GM19468 (cell line): ENCODE data around the gene MYO7A.

Experiments
- ATAC-seq: cut with Tn5 transposase; IDR thresholded peaks from one replicate; pipeline ENCODE4 v1.9.1; 2021; ENCODE audit warnings: mild to moderate bottlenecking, moderate library complexity, moderate number of reproducible peaks; ENCODE audit not compliant: unreplicated experiment; ENCODE audit errors: extremely low read depth

Gene MYO7A

DNA sequence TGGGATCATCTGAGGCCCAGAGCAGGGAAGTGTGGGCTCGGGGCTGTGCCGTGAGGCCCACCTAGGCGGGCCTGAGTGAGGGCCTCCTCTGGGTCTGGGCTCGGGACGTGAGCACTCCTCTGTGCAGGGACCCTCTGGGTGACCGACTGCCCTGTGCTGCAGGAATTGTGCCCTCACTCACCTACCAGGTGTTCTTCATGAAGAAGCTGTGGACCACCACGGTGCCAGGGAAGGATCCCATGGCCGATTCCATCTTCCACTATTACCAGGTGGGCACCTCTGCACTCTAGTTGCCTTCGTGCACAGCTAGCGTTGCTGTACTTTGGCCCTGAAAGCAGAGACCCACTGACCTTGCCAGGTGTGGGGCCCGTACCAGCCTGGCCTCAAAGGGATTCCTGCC lies 80.5 kb downstream of the MYO7A start:
- ATAC-seq = no peak

- no peak for ATAC-seq
Measured at GRCh38 chr11:77209663-77210062, 81.6 kb downstream of the MYO7A start.

DNA sequence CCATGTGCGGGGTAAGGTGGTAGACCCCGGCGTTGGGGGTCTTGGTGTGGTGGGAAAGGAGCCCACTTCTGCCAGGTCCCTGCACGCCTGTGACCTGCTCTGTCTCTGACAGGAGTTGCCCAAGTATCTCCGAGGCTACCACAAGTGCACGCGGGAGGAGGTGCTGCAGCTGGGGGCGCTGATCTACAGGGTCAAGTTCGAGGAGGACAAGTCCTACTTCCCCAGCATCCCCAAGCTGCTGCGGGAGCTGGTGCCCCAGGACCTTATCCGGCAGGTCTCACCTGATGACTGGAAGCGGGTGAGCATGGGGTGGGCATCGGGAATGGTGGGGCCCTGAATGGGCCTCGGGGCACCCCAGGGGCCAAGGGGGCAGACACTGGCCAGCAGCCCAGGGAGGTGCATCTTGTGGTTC lies 83.0 kb downstream of the MYO7A start:
- no peak for ATAC-seq

GRCh38 chr11:77211594-77212251 lies 83.7 kb downstream of the MYO7A start:
- no peak for ATAC-seq

- ATAC-seq = no peak
Measured at GRCh38 chr11:77212314-77213007, 84.4 kb downstream of the MYO7A start.

DNA sequence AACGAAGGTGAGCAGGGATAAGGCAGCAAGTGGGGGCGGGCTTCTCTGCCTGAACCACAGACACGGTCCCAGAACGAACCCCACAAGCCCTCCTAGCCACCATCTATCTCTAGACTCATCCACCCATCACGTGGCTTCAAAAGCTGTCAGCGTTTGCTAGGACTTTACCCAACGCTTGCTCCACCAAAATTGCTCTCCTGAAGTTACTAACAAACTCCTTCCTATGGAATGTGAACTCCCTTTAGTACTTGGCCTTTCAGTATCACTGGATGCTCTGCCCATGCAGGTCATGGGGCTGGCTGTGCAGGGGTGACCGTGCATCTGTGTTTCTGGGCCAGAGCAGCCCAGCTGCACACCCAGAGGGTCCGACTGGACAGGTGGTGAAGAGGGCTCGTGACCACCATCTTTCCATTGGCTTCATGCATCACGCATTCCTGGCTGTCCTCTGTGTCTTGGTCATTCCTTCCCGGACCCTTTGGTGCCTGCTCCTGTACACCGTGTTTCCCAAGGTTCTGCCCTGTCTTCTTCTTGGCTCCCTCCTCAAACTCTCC lies 85.1 kb downstream of the MYO7A start:
- ATAC-seq = no peak

DNA sequence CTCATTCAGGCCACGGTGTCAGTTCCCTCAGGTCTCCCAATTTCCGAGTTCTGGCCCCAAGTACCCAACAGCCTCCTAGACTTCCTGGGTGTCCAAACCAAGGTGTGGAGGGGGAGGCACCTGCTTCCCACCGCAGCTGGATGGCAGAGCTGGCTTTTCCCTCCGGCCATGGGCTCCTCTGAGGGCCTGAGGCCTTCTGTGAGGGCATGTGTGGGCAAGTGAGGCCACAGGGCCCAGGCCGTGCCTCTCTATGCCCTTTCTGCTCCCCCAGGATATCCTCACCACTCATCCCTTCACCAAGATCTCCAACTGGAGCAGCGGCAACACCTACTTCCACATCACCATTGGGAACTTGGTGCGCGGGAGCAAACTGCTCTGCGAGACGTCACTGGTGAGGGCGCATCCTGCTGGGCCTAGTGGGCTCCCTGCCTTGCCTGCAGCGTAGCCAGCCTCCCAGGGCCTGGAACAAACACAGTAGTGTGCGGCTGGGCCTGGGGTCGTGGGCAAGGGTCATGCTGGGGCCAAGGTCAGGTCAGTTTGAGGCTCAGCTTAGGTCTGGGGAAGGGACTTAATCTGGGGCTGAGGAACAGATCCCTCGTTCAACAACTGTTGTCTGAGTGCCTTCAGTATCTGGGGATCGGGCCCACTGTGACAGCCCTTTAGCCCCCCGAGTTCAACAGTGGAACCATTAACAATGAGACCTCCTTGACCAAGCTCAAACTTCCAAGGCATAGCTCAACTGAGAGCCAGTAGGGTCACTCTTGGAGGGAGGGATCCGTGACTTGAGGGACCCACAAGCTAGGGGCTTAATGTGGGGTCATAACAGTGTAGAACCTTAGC lies 85.8 kb downstream of the MYO7A start:
- ATAC-seq = no peak

DNA sequence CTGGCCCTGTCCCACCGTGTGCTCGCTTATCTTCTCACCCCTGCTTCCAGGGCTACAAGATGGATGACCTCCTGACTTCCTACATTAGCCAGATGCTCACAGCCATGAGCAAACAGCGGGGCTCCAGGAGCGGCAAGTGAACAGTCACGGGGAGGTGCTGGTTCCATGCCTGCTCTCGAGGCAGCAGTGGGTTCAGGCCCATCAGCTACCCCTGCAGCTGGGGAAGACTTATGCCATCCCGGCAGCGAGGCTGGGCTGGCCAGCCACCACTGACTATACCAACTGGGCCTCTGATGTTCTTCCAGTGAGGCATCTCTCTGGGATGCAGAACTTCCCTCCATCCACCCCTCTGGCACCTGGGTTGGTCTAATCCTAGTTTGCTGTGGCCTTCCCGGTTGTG lies 86.5 kb downstream of the MYO7A start:
- ATAC-seq = no peak

DNA sequence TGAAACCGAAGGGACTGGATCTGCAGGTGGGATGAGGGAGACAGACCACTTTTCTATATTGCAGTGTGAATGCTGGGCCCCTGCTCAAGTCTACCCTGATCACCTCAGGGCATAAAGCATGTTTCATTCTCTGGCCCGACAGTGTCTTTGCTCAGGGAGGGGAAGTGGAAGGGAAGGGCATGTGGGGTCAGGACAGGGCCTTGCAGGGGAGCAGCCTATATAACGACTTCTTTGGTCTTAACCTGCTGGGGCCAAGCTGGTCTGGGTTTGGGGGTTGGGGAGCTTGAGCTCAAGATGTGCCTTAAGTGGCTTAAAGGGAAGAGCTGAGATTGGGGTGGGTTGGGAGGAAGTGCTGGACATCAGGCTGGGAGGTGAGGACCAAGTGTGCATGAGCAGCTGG lies 87.1 kb downstream of the MYO7A start:
- ATAC-seq = no peak

DNA sequence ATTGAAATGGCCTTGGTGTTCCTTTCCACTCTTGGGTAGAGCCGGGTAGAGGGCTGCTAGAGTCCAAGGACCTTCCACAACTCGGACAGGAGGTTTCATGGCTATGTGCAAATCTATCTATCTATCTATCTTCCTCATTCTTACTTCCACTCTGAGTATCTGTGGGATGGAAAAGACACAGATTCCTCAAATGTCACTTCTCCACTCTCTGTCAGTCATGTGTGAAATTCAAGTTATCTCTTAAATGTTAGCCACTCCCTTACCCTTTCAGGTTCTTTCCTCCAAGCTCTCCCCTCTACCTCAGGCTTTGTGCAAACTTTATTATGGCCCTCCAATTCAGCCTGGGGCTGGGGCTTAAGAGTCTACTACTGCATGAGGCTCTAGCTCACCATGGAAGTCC lies 89.1 kb downstream of the MYO7A start:
- ATAC-seq = no peak

DNA sequence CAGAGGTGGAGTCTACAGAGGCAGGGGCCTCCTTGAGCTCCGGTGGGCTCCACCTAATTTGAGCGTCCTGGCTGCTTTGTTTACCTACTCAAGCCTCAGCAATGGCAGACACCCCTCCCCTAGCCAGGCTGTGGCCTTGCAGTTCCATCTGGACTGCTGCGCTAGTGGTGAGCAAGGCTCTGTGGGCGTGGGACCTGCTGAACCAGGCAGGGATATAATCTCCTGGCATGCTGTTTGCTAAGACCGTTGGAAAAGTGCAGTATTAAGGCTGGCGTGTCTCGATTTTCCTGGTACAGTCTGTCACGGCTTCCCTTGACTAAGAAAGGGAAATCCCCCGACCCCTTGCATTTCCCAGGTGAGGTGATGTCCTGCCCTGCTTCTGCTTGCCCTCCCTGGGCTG lies 95.8 kb downstream of the MYO7A start:
- ATAC-seq = no peak

GRCh38 chr11:77230878-77231605 lies 103.0 kb downstream of the MYO7A start:
- no peak for ATAC-seq

GRCh38 chr11:77231800-77232199 lies 103.8 kb downstream of the MYO7A start:
- ATAC-seq = no peak

- ATAC-seq = no peak
Measured at GRCh38 chr11:77232242-77232641, 104.2 kb downstream of the MYO7A start.

GRCh38 chr11:77233011-77233410 lies 105.0 kb downstream of the MYO7A start:
- no peak for ATAC-seq

DNA sequence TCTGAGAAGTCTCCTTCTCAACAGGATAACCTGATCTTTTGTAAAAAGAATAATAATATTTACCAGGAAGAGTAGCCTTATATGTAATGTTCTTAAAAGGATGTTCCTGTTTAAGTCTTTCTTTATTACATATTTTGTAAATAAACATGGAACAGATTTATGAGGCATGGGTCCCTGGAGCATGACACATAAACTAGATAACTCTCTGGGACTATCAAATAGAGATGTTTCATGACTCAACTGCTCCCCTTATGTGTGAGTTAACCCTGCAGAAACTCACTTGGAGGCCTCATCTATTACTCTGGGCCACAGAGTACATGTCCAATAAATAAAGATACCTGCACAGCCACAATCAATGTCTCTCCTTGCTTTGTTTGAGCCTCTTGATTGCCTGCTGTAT lies 108.9 kb downstream of the MYO7A start:
- no peak for ATAC-seq

GRCh38 chr11:77244277-77245027 lies 116.4 kb downstream of the MYO7A start:
- ATAC-seq = no peak

DNA sequence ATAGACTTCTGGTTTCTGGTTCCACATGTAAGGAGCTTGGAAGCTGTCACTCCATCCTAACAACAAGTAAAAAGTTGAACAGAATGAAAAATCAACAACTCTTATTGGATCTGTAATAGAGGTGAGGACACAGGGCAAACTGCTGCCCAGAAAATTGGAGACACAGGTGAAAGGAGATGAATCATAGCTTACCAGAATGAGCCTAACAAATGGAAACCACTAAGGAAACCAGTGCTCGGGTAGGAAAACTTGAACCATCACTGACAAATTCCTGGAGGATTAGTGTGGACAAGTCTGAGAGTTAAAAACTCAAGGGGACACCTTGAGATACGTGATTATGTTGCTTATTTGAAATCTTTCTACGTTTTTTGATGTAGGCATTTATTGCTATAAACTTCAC lies 121.4 kb downstream of the MYO7A start:
- ATAC-seq = no peak

DNA sequence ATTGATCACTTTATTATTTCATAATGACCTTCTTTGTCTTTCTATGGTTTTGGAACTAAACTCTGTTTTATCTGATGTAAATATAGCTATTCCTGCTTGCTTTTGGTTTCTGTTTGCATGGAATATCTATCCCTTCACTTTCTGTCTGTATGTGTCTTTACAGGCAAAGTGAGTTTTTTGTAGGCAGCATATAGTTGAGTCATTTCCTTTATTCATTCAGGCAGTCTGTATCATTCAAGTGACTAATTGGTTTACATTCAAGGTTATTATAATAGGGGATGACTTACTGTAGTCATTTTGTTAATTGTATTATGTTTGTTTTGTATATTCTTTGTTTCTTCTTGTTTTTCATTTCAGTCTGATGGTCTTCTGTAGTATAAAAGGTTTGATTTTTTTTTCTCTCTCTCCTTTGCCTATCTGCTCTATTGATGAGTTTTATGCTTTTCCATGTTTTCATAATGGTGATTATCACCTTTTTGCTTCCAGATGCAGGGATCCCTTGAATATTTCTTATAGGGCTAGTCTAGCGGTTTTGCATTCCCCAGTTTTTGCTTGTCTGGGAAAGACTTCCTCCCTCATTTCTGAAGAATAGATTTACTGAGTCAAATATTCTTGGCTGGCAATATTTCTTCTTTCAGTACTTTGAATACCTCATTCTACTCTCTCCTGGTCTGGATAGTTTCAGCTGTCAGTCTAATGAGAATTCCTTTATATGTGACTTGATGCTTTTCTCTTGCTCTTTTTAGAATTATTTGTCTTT lies 123.0 kb downstream of the MYO7A start:
- no peak for ATAC-seq
